ENCODE data around the gene TARP.
"Not testable (repeated sequence)": the region's sequence is repeated elsewhere in the genome, so short reads cannot be mapped to it uniquely, and the experiment has no call there.

TARP gene

DNA sequence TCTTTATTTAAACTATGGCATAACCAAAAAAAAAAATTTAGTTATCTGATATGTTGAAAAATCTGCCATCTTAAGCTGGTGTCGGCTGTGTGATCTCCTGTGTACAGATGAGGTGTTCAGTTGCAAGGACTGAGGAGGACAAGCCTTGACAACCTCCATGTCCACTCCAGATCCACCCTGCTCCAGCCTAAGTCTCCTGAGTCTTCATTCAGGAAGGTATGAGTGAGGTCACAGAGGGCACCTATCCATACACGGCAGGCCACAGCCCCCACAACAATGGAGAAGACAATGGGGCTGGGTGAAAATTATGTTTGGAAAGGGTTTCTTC lies 16.1 kb downstream of the TARP start:
- H3K4me3 ChIP-seq (ENCODE audit: low read length) = no peak overlapping the region
- H3K9me3 ChIP-seq (replicated peaks; ENCODE audit: low read length) = no peaks in the 10 kb centered on the region
- H3K9ac ChIP-seq (ENCODE audit: low read depth, low read length) = no peak overlapping the region
- no peak overlapping the region for H3K4me2 ChIP-seq (ENCODE audit: low read length)
- H3K36me3 ChIP-seq (ENCODE audit: insufficient read depth, low read length) = no peaks in the 10 kb centered on the region
- peaks cover under 1% of the 10 kb centered on the region for H3K27me3 ChIP-seq (ENCODE audit: control insufficient read depth, insufficient read depth, low read length)
- H3K4me1 ChIP-seq (ENCODE audit: control insufficient read depth, insufficient read depth, low read length) = no peaks in the 10 kb centered on the region

DNA sequence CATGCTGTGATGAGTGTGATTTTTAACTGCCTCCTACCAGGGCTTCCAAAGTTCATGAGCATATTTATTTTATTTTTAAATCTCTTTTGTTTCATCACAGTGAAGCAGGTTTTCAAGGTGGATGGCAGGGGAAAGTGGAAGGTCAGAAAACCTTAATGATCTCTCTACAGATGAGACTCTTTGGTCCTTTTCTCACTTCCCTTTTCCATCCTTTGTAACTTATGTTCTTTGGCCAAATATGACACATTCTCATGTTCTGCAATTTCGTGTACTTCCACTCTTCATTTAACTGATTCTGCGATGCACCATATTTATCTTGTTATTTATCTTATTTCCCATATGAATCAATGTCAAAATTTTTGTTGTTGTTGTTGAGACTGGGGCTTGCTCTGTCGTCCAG lies 23.6 kb downstream of the TARP start:
- not testable (repeated sequence) for H3K4me2 ChIP-seq (ENCODE audit: low read length); H3K36me3 ChIP-seq (ENCODE audit: insufficient read depth, low read length); H3K9ac ChIP-seq (ENCODE audit: low read depth, low read length); H3K4me3 ChIP-seq (ENCODE audit: low read length); H3K27me3 ChIP-seq (ENCODE audit: control insufficient read depth, insufficient read depth, low read length); H3K9me3 ChIP-seq (replicated peaks; ENCODE audit: low read length); H3K4me1 ChIP-seq (ENCODE audit: control insufficient read depth, insufficient read depth, low read length)

DNA sequence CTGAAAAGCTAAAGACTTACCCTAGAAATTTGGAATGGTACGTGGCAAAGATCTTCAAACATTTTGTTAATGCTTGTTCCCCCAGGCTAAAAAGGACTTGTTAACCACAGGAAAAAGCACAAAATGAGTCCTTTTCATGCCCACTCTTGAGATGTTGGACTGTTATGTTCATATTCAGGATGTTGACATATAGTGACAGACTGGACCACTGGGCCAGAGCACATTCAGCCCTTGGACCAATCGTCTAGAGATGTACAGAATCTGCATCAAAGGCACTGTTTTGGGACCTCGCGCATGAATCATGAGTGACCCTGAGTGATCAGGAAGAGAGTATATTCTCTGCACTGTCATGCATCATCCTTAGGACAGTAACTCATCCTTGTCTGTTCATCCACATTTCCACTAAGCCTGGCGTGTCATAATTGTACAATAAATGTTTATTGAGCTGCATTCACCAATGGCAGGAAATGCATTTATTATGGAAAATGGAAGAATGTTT lies 25.3 kb downstream of the TARP start:
- Histone ChIP-seq H3K36me3 (ENCODE audit: insufficient read depth, low read length) (no peaks in the 10 kb centered on the region), H3K27me3 (ENCODE audit: control insufficient read depth, insufficient read depth, low read length) (no peaks in the 10 kb centered on the region), H3K9ac (ENCODE audit: low read depth, low read length) (no peak overlapping the region), H3K4me3 (ENCODE audit: low read length) (no peak overlapping the region), H3K4me2 (ENCODE audit: low read length) (no peak overlapping the region), H3K4me1 (ENCODE audit: control insufficient read depth, insufficient read depth, low read length) (no peaks in the 10 kb centered on the region), H3K9me3 (replicated peaks; ENCODE audit: low read length) (no peaks in the 10 kb centered on the region)

DNA sequence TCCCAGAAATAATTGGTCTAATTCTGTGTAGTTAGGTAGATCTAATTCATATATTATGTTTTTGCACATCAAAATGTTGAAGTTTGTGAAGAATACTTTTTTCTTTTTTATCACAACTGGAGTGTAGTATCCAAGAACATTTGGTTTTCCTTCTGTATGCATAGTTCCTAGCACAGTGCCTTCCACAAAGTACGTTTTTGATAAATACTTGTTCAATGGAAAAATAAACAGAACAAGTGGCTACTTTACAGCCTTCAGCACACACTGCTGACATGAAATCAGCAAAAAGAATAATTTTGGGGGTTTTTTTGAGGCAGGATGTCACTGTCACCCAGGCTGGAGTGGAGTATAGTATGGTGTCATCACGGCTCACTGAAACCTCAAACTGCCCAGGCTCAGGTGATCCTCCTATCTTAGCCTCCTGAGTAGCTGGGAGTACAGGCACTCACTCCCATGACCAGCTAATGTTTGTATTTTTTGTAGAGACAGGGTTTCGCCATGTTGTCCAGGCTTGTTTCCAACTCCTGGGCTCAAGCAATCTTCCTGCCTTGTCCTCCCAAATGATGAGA lies 27.9 kb downstream of the TARP start:
- no peaks in the 10 kb centered on the region for H3K36me3 ChIP-seq (ENCODE audit: insufficient read depth, low read length)
- no peak overlapping the region for H3K4me2 ChIP-seq (ENCODE audit: low read length)
- no peak overlapping the region for H3K4me3 ChIP-seq (ENCODE audit: low read length)
- no peaks in the 10 kb centered on the region for H3K9me3 ChIP-seq (replicated peaks; ENCODE audit: low read length)
- no peaks in the 10 kb centered on the region for H3K4me1 ChIP-seq (ENCODE audit: control insufficient read depth, insufficient read depth, low read length)
- no peak overlapping the region for H3K9ac ChIP-seq (ENCODE audit: low read depth, low read length)
- H3K27me3 ChIP-seq (ENCODE audit: control insufficient read depth, insufficient read depth, low read length) = no peaks in the 10 kb centered on the region

DNA sequence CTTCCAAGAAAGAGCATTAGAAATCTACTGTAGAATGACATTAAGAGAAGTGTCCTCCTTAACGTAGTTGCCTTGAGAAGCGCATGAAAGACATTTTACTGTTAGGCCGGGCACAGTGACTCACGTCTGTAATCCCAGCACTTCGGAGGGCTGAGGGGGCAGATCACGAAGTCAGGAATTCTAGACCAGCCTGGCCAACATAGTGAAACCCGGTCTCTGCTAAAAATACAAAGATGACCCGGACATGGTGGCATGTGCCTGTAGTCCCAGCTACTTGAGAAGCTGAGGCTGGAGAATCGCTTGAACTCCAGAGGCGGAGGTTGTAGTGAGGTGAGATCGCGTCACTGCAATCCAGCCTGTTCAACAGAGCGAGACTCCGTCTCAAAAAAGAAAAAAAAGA lies 28.9 kb downstream of the TARP start:
- H3K27me3 ChIP-seq (ENCODE audit: control insufficient read depth, insufficient read depth, low read length) = no peaks in the 10 kb centered on the region
- H3K36me3 ChIP-seq (ENCODE audit: insufficient read depth, low read length) = no peaks in the 10 kb centered on the region
- no peaks in the 10 kb centered on the region for H3K4me1 ChIP-seq (ENCODE audit: control insufficient read depth, insufficient read depth, low read length)
- H3K4me3 ChIP-seq (ENCODE audit: low read length) = no peak overlapping the region
- no peak overlapping the region for H3K4me2 ChIP-seq (ENCODE audit: low read length)
- H3K9me3 ChIP-seq (replicated peaks; ENCODE audit: low read length) = no peaks in the 10 kb centered on the region
- H3K9ac ChIP-seq (ENCODE audit: low read depth, low read length) = no peak overlapping the region

- not testable (repeated sequence) for H3K36me3 ChIP-seq (ENCODE audit: insufficient read depth, low read length); H3K27me3 ChIP-seq (ENCODE audit: control insufficient read depth, insufficient read depth, low read length); H3K9me3 ChIP-seq (replicated peaks; ENCODE audit: low read length); H3K4me3 ChIP-seq (ENCODE audit: low read length); H3K4me1 ChIP-seq (ENCODE audit: control insufficient read depth, insufficient read depth, low read length); H3K9ac ChIP-seq (ENCODE audit: low read depth, low read length); H3K4me2 ChIP-seq (ENCODE audit: low read length)
Measured at GRCh38 chr7:38243345-38243744, 30.1 kb downstream of the TARP start.

- H3K4me1 ChIP-seq (ENCODE audit: control insufficient read depth, insufficient read depth, low read length) = no peaks in the 10 kb centered on the region
- H3K9ac ChIP-seq (ENCODE audit: low read depth, low read length) = no peak overlapping the region
- H3K4me2 ChIP-seq (ENCODE audit: low read length) = no peak overlapping the region
- H3K9me3 ChIP-seq (replicated peaks; ENCODE audit: low read length) = no peaks in the 10 kb centered on the region
- H3K4me3 ChIP-seq (ENCODE audit: low read length) = no peak overlapping the region
- no peaks in the 10 kb centered on the region for H3K36me3 ChIP-seq (ENCODE audit: insufficient read depth, low read length)
- H3K27me3 ChIP-seq (ENCODE audit: control insufficient read depth, insufficient read depth, low read length) = no peaks in the 10 kb centered on the region
Measured at GRCh38 chr7:38242814-38243213, 30.6 kb downstream of the TARP start.

- Histone ChIP-seq H3K27me3 (ENCODE audit: control insufficient read depth, insufficient read depth, low read length) (no peaks in the 10 kb centered on the region), H3K4me2 (ENCODE audit: low read length) (no peak overlapping the region), H3K4me1 (ENCODE audit: control insufficient read depth, insufficient read depth, low read length) (no peaks in the 10 kb centered on the region), H3K4me3 (ENCODE audit: low read length) (no peak overlapping the region), H3K36me3 (ENCODE audit: insufficient read depth, low read length) (no peaks in the 10 kb centered on the region), H3K9ac (ENCODE audit: low read depth, low read length) (no peak overlapping the region), H3K9me3 (replicated peaks; ENCODE audit: low read length) (no peaks in the 10 kb centered on the region)
Measured at GRCh38 chr7:38241071-38241470, 32.4 kb downstream of the TARP start.

- not testable (repeated sequence) for H3K27me3 ChIP-seq (ENCODE audit: control insufficient read depth, insufficient read depth, low read length); H3K36me3 ChIP-seq (ENCODE audit: insufficient read depth, low read length); H3K4me2 ChIP-seq (ENCODE audit: low read length); H3K4me3 ChIP-seq (ENCODE audit: low read length); H3K9me3 ChIP-seq (replicated peaks; ENCODE audit: low read length); H3K4me1 ChIP-seq (ENCODE audit: control insufficient read depth, insufficient read depth, low read length); H3K9ac ChIP-seq (ENCODE audit: low read depth, low read length)
Measured at GRCh38 chr7:38239129-38239528, 34.3 kb downstream of the TARP start.

- Histone ChIP-seq H3K4me3 (ENCODE audit: low read length) (no peak overlapping the region), H3K4me1 (ENCODE audit: control insufficient read depth, insufficient read depth, low read length) (no peaks in the 10 kb centered on the region), H3K36me3 (ENCODE audit: insufficient read depth, low read length) (peaks cover 6% of the 10 kb centered on the region), H3K9me3 (replicated peaks; ENCODE audit: low read length) (no peaks in the 10 kb centered on the region), H3K27me3 (ENCODE audit: control insufficient read depth, insufficient read depth, low read length) (peaks cover 4% of the 10 kb centered on the region), H3K9ac (ENCODE audit: low read depth, low read length) (no peak overlapping the region), H3K4me2 (ENCODE audit: low read length) (no peak overlapping the region)
Measured at GRCh38 chr7:38235606-38236005, 37.8 kb downstream of the TARP start.

- H3K4me3 ChIP-seq (ENCODE audit: low read length); H3K9me3 ChIP-seq (replicated peaks; ENCODE audit: low read length); H3K4me2 ChIP-seq (ENCODE audit: low read length); H3K9ac ChIP-seq (ENCODE audit: low read depth, low read length); H3K4me1 ChIP-seq (ENCODE audit: control insufficient read depth, insufficient read depth, low read length); H3K27me3 ChIP-seq (ENCODE audit: control insufficient read depth, insufficient read depth, low read length): not testable (repeated sequence)
- peaks cover 13% of the 10 kb centered on the region for H3K36me3 ChIP-seq (ENCODE audit: insufficient read depth, low read length)
Measured at GRCh38 chr7:38234759-38235158, 38.7 kb downstream of the TARP start.

DNA sequence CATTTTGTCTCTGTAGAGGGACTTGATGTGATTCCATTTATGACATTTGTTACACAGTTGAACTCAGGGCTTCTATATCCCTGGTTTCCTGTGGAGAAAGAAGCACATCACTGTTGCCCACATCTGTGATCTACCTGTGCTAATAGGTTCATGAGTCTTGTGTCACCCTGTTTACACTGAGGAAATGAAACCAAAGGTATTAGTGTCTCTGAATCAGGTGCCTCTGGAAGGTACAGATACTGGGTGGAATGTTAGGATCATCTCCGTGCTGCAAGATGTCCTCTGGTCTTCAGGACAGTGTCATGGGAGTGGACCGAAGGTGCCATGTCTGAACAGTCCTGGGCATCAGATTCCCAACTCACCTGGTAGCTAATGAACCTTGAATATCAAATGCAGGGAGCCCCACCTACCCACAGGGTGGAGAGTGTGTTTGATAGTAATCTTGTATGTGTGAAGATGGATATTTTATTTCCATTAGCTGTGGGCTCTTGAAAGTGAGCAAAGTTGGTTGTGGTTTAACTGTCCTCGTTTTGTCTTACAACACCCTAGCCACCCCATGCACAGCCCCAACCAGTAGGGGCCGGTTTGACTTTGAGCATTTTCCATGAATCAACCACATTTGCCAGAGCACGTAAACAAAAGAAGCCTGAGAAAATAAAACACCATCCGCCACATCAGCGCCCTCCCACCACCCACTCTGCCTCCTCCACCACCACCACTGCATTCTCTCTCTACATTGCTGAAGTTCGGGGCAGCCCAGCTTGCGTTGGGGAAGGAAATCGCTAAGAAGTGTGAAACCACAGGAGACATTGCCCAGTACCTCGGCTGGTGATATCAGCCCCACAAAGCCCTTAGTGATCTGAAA lies 40.7 kb downstream of the TARP start:
- no peak overlapping the region for H3K9ac ChIP-seq (ENCODE audit: low read depth, low read length)
- no peak overlapping the region for H3K4me3 ChIP-seq (ENCODE audit: low read length)

More for the DNA sequence above, 40.7 kb downstream of the TARP start:
- peaks cover 28% of the 10 kb centered on the region for H3K36me3 ChIP-seq (ENCODE audit: insufficient read depth, low read length)
- no peaks in the 10 kb centered on the region for H3K9me3 ChIP-seq (replicated peaks; ENCODE audit: low read length)
- peaks cover 4% of the 10 kb centered on the region for H3K27me3 ChIP-seq (ENCODE audit: control insufficient read depth, insufficient read depth, low read length)
- H3K4me1 ChIP-seq (ENCODE audit: control insufficient read depth, insufficient read depth, low read length) = no peaks in the 10 kb centered on the region
- H3K4me2 ChIP-seq (ENCODE audit: low read length) = no peak overlapping the region

Data from skeletal muscle satellite cell (primary cell).